Vagina (tissue), 2 donors: ENCODE data around the gene PANK4. TPM values are rescaled to one million over a fixed set of nuclear protein-coding genes. Genes with fewer than 3 reads are reported as not detected.

Experiments used
- DNase-seq, 2 donors: peaks; one replicate each; pipeline ENCODE4 v3.0.0-alpha.2; 2017; ENCODE audit errors: extremely low spot score in 2 of 2
- H3K27ac ChIP-seq: fragments of 200-600 bp; sonication (generic); one replicate; pipeline ENCODE4 v1.5.1; 2019
- H3K27me3 ChIP-seq: fragments of 200-600 bp; sonication (generic); one replicate; pipeline ENCODE4 v1.5.1; 2019
- H3K36me3 ChIP-seq, 2 donors: fragments of 200-600 bp; sonication (generic); one replicate each; pipeline ENCODE4 v1.5.1; 2017 to 2019
- H3K4me1 ChIP-seq: fragments of 200-600 bp; sonication (generic); one replicate; pipeline ENCODE4 v1.5.1; 2019
- H3K4me3 ChIP-seq, 2 donors: fragments of 200-600 bp; sonication (generic); 1 replicate in 1 of 2; 2 replicates in 1 of 2; pipeline ENCODE4 v1.5.1; 2016 to 2019
- H3K9me3 ChIP-seq: fragments of 200-600 bp; sonication (generic); one replicate; pipeline ENCODE4 v1.5.1; 2019
- CTCF ChIP-seq, 3 experiments: fragments of 450-650 bp in 2 of 3; fragments of 200-600 bp in 1 of 3; sonication (generic) in 1 of 3; IDR thresholded peaks; one replicate each; pipeline ENCODE4 v1.5.1; 2017 to 2019; ENCODE audit warnings: antibody characterized with exemption in 3 of 3, mild to moderate bottlenecking in 2 of 3, moderate library complexity in 2 of 3
- POLR2A ChIP-seq, 2 donors: fragments of 450-650 bp; IDR thresholded peaks; one replicate each; pipeline ENCODE4 v1.6.1; 2017; ENCODE audit warnings: antibody characterized with exemption in 2 of 2, mild to moderate bottlenecking in 2 of 2, moderate library complexity in 2 of 2
- POLR2AphosphoS5 ChIP-seq, 2 donors: sonication (generic); formaldehyde crosslinking; IDR thresholded peaks; one replicate each; pipeline ENCODE4 v1.9.0; 2017; ENCODE audit warnings: antibody characterized with exemption in 2 of 2, mild to moderate bottlenecking in 2 of 2, low read depth in 1 of 2; ENCODE audit not compliant: insufficient read depth in 1 of 2
- intact Hi-C: fragments of 100-400 bp; cut with DNase I; formaldehyde crosslinking; loops from one replicate; pipeline ENCODE4 v1.15.1; 2023
- total RNA-seq: library from RNA; depleted of rRNA; stranded (reverse); fragments of >200 nt; gene quantifications from one replicate; pipeline ENCODE4 v1.2.3, GENCODE V29; 2016

PANK4 gene
- total RNA-seq, 1 donor from 2014 or later = 39.5 TPM

GRCh38 chr1:2566101-2567045 lies 40.0 kb upstream of the PANK4 start:
- intact Hi-C loops = no loop called here
- TF ChIP-seq POLR2AphosphoS5 (IDR thresholded peaks at IDR 0.05; ENCODE audit: insufficient read depth in 1 of 2, low read depth in 1 of 2) (no peak), POLR2A (IDR thresholded peaks at IDR 0.05) (no peak), CTCF (IDR thresholded peaks at IDR 0.05) (no peak)
- H3K4me1 ChIP-seq = peaks cover 6% of the 10 kb centered on the region
- H3K27me3 ChIP-seq = no peaks in the 10 kb centered on the region
- no peaks in the 10 kb centered on the region for H3K36me3 ChIP-seq
- H3K4me3 ChIP-seq = no peak overlapping the region
- no peak overlapping the region for H3K27ac ChIP-seq
- H3K9me3 ChIP-seq = no peaks in the 10 kb centered on the region
- no peak for DNase-seq

DNA sequence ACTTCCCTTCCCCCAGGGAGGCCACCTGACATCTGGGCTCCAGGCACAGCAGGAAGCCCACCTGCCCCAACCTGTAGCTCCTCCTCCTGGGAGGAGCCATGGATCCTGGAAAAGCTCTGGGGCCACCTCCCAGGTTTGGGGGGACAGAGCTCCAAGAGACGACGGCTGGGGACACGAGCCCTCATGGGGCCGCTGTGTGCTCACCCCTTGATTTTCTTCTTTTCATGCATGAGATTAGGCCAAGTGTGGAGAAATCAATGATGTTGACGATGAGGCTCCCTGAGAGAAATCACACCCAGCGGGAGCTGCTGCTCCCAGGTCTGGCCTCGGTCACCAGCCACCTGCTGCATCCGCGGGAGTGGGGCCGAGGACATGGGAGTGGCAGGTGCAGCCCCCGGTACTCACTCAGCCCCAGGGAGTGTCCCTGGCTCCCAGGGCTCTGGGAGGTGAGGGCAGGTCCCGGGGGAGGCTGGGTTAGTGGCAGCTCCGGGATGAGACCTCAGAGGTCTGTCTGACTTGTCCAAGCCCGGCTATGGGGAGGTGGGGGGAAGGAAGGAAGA lies 38.5 kb upstream of the PANK4 start:
- Histone ChIP-seq H3K4me3 (no peak overlapping the region), H3K27me3 (no peaks in the 10 kb centered on the region), H3K27ac (no peak overlapping the region), H3K9me3 (no peaks in the 10 kb centered on the region), H3K36me3 (peaks cover 0 to 4% of the 10 kb centered on the region in 2 donors), H3K4me1 (peaks cover 10% of the 10 kb centered on the region)
- intact Hi-C loops = no loop called here
- TF ChIP-seq POLR2A (IDR thresholded peaks at IDR 0.05) = no peak
- no peak for TF ChIP-seq POLR2AphosphoS5 (IDR thresholded peaks at IDR 0.05; ENCODE audit: insufficient read depth in 1 of 2, low read depth in 1 of 2)
- no peak for TF ChIP-seq CTCF (IDR thresholded peaks at IDR 0.05)
- DNase-seq = no peak

GRCh38 chr1:2564006-2564814 lies 37.8 kb upstream of the PANK4 start:
- DNase-seq = no peak
- peaks cover 0 to 11% of the 10 kb centered on the region in 2 donors for H3K36me3 ChIP-seq
- H3K4me3 ChIP-seq = no peak overlapping the region
- H3K9me3 ChIP-seq = no peaks in the 10 kb centered on the region
- intact Hi-C loops = no loop called here
- H3K4me1 ChIP-seq = peaks cover 16% of the 10 kb centered on the region
- TF ChIP-seq POLR2A (IDR thresholded peaks at IDR 0.05) (no peak), CTCF (IDR thresholded peaks at IDR 0.05) (no peak), POLR2AphosphoS5 (IDR thresholded peaks at IDR 0.05; ENCODE audit: insufficient read depth in 1 of 2, low read depth in 1 of 2) (no peak)
- H3K27me3 ChIP-seq = no peaks in the 10 kb centered on the region
- no peak overlapping the region for H3K27ac ChIP-seq

DNA sequence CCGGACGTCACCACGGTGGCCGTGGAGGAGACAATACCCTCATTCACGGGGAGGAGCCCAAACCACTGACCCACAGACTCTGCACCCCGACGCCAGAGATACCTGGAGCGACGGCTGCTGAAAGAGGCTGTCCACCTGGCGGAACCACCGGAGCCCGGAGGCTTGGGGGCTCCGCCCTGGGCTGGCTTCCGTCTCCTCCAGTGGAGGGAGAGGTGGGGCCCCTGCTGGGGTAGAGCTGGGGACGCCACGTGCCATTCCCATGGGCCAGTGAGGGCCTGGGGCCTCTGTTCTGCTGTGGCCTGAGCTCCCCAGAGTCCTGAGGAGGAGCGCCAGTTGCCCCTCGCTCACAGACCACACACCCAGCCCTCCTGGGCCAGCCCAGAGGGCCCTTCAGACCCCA lies 36.8 kb upstream of the PANK4 start:
- H3K27me3 ChIP-seq = no peaks in the 10 kb centered on the region
- intact Hi-C loops = no loop called here
- H3K9me3 ChIP-seq = no peaks in the 10 kb centered on the region
- peaks cover 23% of the 10 kb centered on the region for H3K4me1 ChIP-seq
- DNase-seq = no peak
- TF ChIP-seq POLR2AphosphoS5 (IDR thresholded peaks at IDR 0.05; ENCODE audit: insufficient read depth in 1 of 2, low read depth in 1 of 2) = no peak
- no peak for TF ChIP-seq CTCF (IDR thresholded peaks at IDR 0.05)
- TF ChIP-seq POLR2A (IDR thresholded peaks at IDR 0.05) = no peak
- peaks cover 0 to 21% of the 10 kb centered on the region in 2 donors for H3K36me3 ChIP-seq
- H3K27ac ChIP-seq = no peak overlapping the region
- H3K4me3 ChIP-seq = no peak overlapping the region
